Measurements from ENCODE around the gene SAP30BP.
A peak's percentile ranks its signal among the peaks of the same experiment; 100 is the strongest.

Gene SAP30BP

DNA sequence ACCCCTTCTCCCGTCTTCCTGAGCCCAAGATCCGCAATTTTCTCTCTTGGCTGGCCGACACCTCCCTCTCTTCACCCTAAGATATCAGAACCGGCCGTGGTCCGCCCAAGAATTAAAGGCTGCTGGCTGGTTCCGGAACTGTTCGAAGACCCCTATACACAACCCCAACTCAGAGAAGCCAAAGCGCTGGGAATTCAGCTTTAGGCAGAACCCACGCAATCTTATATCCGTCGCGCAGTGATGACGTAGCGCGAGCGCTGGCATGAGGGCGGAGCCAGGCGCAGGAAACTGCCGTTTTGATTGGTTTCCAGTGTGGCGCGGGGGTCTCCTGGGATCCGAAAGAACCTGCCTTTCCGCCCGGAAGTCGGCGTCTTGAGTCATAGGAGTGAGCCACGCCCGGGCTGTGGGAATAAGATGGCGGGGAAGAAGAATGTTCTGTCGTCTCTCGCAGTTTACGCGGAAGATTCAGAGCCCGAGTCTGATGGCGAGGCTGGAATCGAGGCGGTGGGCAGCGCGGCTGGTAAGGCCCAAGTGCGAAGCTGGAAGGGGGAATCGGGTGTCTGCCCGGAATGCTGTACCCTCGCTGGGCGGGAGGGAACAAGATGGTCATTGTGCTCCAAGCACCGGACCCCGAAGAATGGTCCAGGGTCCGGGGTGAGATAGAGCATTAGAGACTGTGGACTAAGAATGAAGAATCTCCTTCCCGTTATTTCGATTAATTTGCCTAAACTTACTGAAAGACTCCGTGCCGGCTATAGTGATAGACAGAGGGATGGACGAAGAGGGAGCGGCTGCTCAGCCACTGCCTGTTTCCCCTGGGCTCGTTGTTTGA lies at the start of gene SAP30BP, which contains the start of gene RECQL5:
SAP30BP (plus strand) TSS at position 380 of the 832 bp plus-strand sequence; CDS start at position 415, 35 bp downstream.
RECQL5 (minus strand) TSS at position 196 of the 832 bp plus-strand sequence. CDS start 597 bp downstream, outside the sequence.
- H3K36me3 ChIP-seq (replicated peaks; ENCODE audit: low read depth, low read length): peaks cover 53% of the 10 kb centered on the region
- TF ChIP-seq EZH2phosphoT487 (IDR thresholded peaks at IDR 0.05; ENCODE audit: low read depth): no peak
- TF ChIP-seq, protein P1, sequence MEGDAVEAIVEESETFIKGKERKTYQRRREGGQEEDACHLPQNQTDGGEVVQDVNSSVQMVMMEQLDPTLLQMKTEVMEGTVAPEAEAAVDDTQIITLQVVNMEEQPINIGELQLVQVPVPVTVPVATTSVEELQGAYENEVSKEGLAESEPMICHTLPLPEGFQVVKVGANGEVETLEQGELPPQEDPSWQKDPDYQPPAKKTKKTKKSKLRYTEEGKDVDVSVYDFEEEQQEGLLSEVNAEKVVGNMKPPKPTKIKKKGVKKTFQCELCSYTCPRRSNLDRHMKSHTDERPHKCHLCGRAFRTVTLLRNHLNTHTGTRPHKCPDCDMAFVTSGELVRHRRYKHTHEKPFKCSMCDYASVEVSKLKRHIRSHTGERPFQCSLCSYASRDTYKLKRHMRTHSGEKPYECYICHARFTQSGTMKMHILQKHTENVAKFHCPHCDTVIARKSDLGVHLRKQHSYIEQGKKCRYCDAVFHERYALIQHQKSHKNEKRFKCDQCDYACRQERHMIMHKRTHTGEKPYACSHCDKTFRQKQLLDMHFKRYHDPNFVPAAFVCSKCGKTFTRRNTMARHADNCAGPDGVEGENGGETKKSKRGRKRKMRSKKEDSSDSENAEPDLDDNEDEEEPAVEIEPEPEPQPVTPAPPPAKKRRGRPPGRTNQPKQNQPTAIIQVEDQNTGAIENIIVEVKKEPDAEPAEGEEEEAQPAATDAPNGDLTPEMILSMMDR (IDR thresholded peaks at IDR 0.05; ENCODE audit: low read depth, low read length): no peak
- H3K9me3 ChIP-seq (ENCODE audit: insufficient read depth, low read length): peaks cover 5% of the 10 kb centered on the region; the same call in 1 of the 2 replicates
- H2AFZ ChIP-seq (ENCODE audit: low read depth, low read length): no peak within 1 kb of the TSS
- H3K79me2 ChIP-seq (ENCODE audit: low read length): peaks cover 80% of the 10 kb centered on the region
- peak within 1 kb of the TSS; percentile 95 for H3K4me2 ChIP-seq (ENCODE audit: low read length)
- no peaks in the 10 kb centered on the region for H3K27me3 ChIP-seq (ENCODE audit: low read depth, low read length)
- peak within 1 kb of the TSS; percentile 100 for H3K27ac ChIP-seq (ENCODE audit: low read length)
- H3K4me1 ChIP-seq (ENCODE audit: low read length): peaks cover 49% of the 10 kb centered on the region
- H3K4me3 ChIP-seq (ENCODE audit: low read length): peak within 1 kb of the TSS; percentile 99
- peak within 1 kb of the TSS; percentile 83 for H3K9ac ChIP-seq (ENCODE audit: low read length)
- H4K20me1 ChIP-seq (ENCODE audit: insufficient read depth, low read length): no peaks in the 10 kb centered on the region

DNA sequence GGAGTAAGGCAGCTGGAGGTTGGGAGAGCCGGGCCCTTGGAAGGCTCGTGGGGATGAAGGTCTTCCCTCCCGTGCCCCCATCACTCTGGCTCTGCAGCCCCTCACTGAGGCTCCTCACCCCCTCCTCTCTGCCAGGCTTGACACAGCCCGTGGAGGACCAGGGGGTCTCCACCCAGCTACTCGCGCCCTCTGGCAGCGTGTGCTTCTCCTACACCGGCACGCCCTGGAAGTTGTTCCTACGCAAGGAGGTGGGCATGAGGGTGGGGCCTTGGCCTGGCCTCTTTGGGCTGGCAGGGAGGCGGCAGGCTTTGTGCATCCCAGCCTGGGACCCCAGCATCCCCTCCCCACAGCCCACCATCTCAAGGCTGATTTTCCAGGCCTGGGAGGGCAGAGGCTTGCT lies 49.5 kb upstream of the SAP30BP start:
- TF ChIP-seq, protein P1 (IDR thresholded peaks at IDR 0.05; ENCODE audit: low read depth, low read length): no peak
- no peak for TF ChIP-seq EZH2phosphoT487 (IDR thresholded peaks at IDR 0.05; ENCODE audit: low read depth)
- no peaks in the 10 kb centered on the region for H3K9me3 ChIP-seq (ENCODE audit: insufficient read depth, low read length)
- H3K27me3 ChIP-seq (ENCODE audit: low read depth, low read length): no peaks in the 10 kb centered on the region
- no peak overlapping the region for H2AFZ ChIP-seq (ENCODE audit: low read depth, low read length)
- no peaks in the 10 kb centered on the region for H3K79me2 ChIP-seq (ENCODE audit: low read length)
- H3K4me1 ChIP-seq (ENCODE audit: low read length): no peaks in the 10 kb centered on the region
- H4K20me1 ChIP-seq (ENCODE audit: insufficient read depth, low read length): no peaks in the 10 kb centered on the region
- H3K9ac ChIP-seq (ENCODE audit: low read length): no peak overlapping the region
- H3K36me3 ChIP-seq (replicated peaks; ENCODE audit: low read depth, low read length): no peaks in the 10 kb centered on the region
- no peak overlapping the region for H3K27ac ChIP-seq (ENCODE audit: low read length)
- H3K4me2 ChIP-seq (ENCODE audit: low read length): no peak overlapping the region
- no peak overlapping the region for H3K4me3 ChIP-seq (ENCODE audit: low read length)

DNA sequence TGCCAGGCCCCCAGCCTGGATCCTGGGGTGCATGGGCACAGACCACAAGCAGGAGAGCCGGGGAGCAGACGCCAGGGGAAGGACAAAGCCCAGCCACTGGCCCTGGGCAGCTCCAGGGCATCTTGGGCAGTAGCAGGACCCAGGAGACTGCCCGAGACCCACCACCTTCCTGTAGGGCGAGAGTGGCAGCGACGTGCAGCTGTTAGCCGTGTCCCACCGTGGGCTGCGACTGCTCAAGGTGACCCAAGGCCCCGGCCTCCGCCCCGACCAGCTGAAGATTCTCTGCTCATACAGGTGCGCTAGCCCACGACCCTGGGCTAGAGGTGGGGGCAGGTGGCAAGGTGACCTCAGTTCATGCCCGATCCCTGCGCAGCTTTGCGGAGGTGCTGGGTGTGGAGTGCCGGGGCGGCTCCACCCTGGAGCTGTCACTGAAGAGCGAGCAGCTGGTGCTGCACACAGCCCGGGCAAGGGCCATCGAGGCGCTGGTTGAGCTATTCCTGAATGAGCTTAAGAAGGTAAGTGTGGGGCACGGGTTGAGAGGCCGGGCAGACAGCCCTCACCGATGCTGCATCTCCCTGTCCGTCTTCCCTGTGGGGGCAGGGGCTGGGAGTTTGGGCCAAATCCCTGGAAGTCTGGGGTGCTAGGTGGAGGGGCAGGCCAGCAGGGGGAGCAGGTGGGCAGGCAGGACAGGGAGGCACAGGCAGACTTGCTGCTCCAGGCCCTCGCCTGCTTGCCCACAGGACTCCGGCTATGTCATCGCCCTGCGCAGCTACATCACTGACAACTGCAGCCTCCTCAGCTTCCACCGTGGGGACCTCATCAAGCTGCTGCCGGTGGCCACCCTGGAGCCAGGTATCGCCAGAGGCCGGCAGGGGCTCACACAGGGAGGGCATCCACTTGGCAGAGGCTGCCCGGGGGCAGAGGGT lies 47.4 kb upstream of the SAP30BP start:
- Histone ChIP-seq H3K4me3 (ENCODE audit: low read length) (no peak overlapping the region), H3K4me1 (ENCODE audit: low read length) (no peaks in the 10 kb centered on the region), H3K27me3 (ENCODE audit: low read depth, low read length) (no peaks in the 10 kb centered on the region), H3K27ac (ENCODE audit: low read length) (no peak overlapping the region), H3K79me2 (ENCODE audit: low read length) (no peaks in the 10 kb centered on the region), H3K9ac (ENCODE audit: low read length) (no peak overlapping the region), H4K20me1 (ENCODE audit: insufficient read depth, low read length) (no peaks in the 10 kb centered on the region), H3K36me3 (replicated peaks; ENCODE audit: low read depth, low read length) (no peaks in the 10 kb centered on the region), H2AFZ (ENCODE audit: low read depth, low read length) (no peak overlapping the region), H3K9me3 (ENCODE audit: insufficient read depth, low read length) (no peaks in the 10 kb centered on the region), H3K4me2 (ENCODE audit: low read length) (no peak overlapping the region)
- TF ChIP-seq, protein P1 (IDR thresholded peaks at IDR 0.05; ENCODE audit: low read depth, low read length): peak; percentile 53
- no peak for TF ChIP-seq EZH2phosphoT487 (IDR thresholded peaks at IDR 0.05; ENCODE audit: low read depth)

DNA sequence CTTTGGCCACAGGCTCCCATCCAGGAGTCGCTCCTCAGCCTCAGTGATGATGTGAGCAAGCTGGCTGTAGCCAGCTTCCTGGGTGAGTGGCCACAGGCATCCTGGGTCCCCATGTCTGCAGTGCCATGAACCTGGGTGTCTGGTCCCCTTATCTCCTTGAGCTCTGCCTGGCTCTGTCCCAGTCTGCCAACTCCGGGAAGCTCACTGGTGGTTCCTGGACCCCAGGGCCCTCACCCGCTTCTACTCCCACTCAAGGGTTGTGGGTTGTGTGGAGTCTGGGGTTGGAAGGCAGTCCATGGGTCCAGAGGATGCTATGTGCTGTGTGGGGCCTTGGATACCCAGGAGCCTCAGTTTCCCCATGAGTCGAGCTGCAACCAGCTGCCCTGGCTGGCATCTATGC lies 45.6 kb upstream of the SAP30BP start:
- TF ChIP-seq, protein P1 (IDR thresholded peaks at IDR 0.05; ENCODE audit: low read depth, low read length): no peak
- TF ChIP-seq EZH2phosphoT487 (IDR thresholded peaks at IDR 0.05; ENCODE audit: low read depth): no peak

More for the DNA sequence above, 45.6 kb upstream of the SAP30BP start:
- Histone ChIP-seq H3K4me1 (ENCODE audit: low read length) (no peaks in the 10 kb centered on the region), H3K79me2 (ENCODE audit: low read length) (no peaks in the 10 kb centered on the region), H4K20me1 (ENCODE audit: insufficient read depth, low read length) (no peaks in the 10 kb centered on the region), H3K36me3 (replicated peaks; ENCODE audit: low read depth, low read length) (no peaks in the 10 kb centered on the region), H3K27ac (ENCODE audit: low read length) (no peak overlapping the region), H3K9me3 (ENCODE audit: insufficient read depth, low read length) (no peaks in the 10 kb centered on the region), H2AFZ (ENCODE audit: low read depth, low read length) (no peak overlapping the region), H3K27me3 (ENCODE audit: low read depth, low read length) (no peaks in the 10 kb centered on the region), H3K4me3 (ENCODE audit: low read length) (no peak overlapping the region), H3K9ac (ENCODE audit: low read length) (no peak overlapping the region), H3K4me2 (ENCODE audit: low read length) (no peak overlapping the region)
